ENCODE data around the gene CAMK1G.

- TF ChIP-seq CTCF (IDR thresholded peaks at IDR 0.05 in 2 of 3, conservative IDR thresholded peaks at IDR 0.05 in 1 of 3; ENCODE audit: borderline replicate concordance in 1 of 3, insufficient read depth in 1 of 3, low read depth in 2 of 3, low read length in 2 of 3) (no peak), JUND (IDR thresholded peaks at IDR 0.05) (no peak)
Observed at GRCh38 chr1:209617755-209618154, 34.2 kb downstream of the CAMK1G start.
